ENCODE results near the gene PIK3C2G.

- TF ChIP-seq POLR2A (IDR thresholded peaks at IDR 0.05; ENCODE audit: low read depth, low read length) = no peak
- TF ChIP-seq POLR2AphosphoS5 (IDR thresholded peaks at IDR 0.05; ENCODE audit: low read depth, low read length) = no peak
- no peak for TF ChIP-seq TAF1 (IDR thresholded peaks at IDR 0.05; ENCODE audit: low read depth, low read length)
- TF ChIP-seq PAX5 (IDR thresholded peaks at IDR 0.05; ENCODE audit: insufficient read depth, low read length, severe bottlenecking) = no peak
Observed at GRCh38 chr12:18472304-18472703, 211.0 kb downstream of the PIK3C2G start.

Measured in GM12891 (cell line).